Fibroblast of skin of abdomen (primary cell): ENCODE results near the gene YJEFN3.

ENCODE experiments used
- DNase-seq: peaks from one replicate; pipeline ENCODE4 v3.0.0-alpha.2; 2013

YJEFN3 gene

DNA sequence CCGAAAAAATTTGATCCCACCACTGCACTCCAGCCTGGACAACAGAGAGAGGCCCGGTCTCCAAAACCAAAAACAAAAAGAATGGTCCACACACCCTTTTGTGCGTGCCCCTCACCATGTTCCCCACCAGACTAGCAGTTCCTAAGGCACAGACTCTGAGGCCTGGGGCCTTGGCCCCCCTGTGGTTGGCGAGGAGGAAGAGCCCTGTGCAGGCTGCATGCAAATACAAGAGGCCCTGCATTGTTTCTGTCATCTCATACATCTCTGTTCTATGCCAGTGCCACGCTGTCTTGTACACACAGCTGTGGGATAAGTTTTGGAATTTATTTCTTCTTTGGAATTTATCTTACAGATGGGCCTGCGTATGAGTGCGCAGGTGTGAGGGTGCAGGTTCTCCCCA, 4.7 kb upstream of the YJEFN3 start:
- DNase-seq, result no peak

DNA sequence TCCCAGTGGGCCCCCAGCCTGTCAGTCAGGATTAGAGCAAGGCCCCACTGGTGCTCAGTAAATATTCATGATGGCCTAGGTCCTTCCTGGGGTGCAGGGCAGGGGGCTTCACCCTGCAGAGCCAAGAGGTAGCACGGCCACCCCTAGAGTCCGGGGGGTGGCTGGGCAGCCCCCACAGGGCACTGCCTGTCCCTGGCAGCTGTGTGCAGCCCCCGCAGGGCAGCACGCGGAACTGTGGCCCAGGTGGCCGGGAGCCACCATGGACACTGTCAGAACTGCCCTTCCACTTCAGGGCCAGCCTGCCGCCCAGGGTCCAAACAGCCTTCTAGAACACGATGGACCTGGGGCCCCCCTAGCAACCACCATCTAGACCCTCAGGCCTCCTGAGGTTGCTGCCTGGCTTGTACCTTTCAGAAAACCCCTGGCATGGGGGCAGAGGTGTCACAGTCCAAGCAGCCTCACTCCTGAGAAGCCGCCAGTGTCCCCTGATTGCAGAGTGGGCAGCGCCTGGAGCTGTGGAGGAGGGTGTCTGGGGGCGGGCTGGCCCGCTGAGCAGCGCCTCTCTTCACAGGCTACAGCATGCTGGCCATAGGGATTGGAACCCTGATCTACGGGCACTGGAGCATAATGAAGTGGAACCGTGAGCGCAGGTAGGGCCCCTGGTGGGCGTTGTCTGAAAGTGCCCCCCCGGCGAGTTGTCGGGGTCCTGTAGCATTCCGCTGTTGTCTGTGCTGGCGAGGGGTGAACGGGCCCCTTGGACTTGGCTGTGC, 2.9 kb upstream of the YJEFN3 start:
- DNase-seq, result no peak

DNA sequence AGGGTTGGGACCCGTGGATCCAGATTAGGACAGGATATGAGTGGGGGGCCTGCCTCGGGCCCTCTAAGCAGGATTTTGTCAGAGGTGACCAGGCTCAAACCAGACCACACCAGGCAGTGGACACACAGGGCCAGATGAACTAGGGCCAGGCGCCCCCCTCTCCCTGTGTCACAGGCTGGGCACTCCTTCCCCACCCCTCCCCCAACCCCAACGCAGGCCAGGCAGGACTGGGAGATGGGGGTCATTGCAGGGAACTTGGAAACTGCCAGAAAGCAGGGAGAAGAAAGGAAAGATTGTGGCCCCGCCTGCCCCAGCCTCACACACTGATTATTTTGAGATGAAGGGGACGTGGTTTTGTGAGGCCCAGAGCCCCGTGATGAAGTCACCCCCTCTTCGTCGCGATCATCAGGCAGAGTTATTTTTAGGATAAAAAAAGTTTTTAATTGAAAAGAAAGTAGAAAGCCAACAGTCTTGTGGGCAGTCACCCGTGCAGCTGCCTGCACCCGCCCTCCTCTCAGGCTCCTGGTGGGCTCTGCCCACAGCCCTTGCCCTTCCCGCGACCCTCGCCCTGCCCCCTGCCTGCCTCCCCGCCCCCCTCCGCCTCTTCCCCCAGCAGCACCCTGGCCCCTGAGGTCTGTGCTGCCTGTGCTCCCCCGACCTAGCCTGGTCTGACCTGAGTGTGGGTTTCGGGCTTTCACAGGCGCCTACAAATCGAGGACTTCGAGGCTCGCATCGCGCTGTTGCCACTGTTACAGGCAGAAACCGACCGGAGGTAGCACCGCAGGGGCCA, 1.9 kb upstream of the YJEFN3 start:
- no peak for DNase-seq

DNA sequence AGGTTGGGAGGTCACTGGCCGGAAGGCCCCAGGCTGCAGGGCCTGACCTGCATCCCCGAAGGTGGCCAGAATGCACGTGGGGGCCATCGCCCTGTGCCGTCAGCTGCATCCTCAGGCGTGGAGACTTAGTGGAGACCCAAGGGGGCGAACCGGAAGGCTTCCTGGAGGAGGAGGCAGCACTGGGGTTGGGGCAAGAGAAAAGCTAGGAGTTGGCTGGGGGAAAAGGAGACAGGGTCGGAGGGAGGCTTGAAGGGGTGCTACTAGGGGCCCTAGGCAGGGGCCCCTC, 1.4 kb upstream of the YJEFN3 start:
- no peak for DNase-seq

DNA sequence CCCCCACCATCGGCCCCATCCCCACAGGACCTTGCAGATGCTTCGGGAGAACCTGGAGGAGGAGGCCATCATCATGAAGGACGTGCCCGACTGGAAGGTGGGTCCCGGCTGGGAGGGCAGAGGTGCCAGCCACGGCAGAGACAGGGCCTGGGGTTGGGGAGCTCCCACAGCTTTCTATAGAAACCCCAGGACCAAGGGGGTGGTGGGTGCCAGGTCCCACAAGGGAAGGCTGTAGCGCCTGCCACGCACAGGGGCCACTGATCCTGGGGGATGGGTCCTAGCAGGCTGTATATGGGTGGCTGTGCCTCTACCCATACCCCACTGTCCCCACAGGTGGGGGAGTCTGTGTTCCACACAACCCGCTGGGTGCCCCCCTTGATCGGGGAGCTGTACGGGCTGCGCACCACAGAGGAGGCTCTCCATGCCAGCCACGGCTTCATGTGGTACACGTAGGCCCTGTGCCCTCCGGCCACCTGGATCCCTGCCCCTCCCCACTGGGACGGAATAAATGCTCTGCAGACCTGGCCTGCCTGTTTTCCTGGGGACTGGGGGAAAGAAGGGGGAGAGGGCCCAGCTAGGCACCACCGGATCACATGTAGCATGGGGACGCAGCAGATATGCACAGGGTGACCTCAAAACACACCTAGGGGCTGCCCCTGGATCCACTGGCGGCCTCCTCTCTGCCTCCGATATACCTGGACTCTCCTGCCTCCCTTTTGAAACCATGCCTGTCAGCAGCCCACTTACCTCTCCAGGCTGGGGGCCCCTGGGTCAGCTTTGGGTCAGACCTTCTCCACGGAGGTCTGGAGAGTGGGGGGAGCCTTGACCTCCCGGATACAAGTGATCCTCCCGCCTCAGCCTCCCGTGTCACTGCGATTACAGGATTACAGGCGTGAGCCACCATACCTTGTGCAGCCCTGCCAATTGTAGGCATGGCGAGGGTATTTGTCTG, 761 bp upstream of the YJEFN3 start:
- no peak for DNase-seq

DNA sequence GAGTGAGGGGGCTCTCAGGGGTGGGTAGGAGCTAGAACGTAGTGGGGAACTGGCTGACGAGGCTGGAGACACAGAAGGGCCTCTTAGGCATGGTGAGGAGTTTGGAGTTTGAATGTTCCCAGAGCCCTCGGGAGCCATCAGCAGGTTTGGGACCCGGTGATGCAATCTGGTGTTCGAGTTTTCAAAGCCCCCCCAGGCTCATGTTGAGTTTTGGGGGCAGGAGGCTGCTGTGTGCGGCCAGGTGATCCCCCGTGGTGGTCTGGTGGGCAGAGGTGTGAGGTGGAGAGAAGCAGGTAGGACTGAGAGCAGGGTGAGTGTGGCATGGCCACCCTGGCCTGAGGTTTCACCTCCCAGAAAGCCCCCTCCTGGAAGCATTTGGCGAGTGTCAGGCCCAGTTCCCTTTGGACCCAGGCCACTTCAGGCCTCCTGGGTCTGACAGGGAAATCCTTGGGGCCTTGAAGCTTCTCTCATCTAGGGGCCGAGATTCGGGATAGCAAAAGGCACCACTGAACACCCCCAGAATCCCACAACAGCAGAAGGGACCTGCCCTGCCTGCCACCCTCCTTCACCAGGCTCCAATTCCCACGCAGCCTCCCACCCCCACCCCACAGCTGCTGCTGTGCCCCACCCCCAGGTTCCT, 1.2 kb downstream of the YJEFN3 start:
- no peak for DNase-seq

DNA sequence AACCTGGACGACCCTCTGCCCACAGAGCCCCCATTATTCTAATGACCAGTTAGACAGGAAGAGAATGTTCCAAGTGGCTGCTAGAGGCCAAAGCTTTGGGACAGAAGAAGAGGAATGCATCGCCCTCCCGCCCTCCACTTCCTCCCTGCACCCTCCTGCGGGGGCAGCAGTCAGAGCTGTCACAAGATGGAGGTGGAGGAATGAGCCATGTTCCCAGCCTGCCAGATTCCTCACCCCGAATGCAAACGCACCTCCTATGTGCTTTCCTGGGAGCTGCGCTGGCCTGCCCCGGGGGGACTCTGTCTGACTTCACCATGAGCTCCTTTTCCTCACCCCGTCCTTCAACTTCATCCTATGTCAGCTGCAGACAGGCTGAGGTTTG, 1.7 kb downstream of the YJEFN3 start:
- DNase-seq, result no peak

DNA sequence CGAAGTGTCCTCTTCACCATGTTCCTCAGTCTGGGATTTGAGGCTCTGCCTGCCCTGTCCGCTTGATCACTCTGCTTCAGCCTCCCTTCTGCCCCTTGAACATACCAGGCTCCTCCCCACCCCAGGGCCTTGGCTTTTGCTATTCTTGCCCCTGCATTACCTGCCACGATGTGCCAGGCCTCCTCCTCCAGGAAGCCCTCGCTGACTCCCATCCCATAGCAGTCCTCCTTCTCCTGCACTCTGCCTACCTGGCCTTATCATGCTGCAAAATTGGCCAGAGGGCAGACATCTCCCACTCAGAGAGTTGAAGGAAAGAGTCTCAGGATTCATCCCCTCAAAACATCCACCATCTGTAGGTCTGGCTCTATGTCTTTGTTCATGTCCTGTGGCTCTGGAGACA, 2.2 kb downstream of the YJEFN3 start:
- DNase-seq, result no peak

DNA sequence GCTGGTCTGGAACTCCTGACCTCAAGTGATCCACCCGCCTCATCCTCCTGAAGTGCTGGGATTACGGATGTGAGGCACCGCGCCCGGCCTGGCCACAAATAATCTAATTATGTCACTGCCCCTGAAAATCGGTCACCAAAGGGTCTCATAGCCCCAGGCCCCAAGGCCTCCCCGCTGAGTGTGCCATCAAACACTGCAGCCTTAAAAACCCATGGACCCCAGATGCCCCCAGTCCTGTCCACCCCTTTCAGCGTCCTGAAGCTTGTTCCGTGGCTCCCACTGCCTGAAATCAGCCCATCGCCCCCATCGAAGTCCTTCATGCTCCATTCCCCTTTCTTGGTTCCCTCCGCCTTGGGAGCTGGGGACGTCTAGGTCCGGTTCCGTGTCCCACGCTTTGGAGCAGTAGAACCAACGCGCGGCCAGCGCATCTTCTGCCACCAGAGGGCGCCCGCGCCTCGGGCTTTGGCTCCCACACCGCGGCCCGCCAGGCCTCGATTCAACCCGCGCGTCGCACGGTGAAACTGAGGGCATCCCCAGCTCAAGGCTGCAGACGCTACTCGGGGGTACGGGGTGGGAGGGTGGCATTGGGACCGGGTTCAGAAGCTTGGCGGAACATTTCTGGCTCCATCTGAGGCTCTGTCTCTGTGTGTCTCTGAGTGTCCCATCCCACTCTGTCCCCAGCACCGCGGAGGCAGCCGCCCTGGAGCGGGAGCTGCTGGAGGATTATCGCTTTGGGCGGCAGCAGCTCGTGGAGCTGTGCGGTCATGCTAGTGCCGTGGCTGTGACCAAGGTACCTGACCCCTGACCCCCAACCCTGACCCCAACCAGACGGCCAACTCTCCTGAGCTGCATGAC, 3.5 kb downstream of the YJEFN3 start:
- DNase-seq, result peak; percentile 56

DNA sequence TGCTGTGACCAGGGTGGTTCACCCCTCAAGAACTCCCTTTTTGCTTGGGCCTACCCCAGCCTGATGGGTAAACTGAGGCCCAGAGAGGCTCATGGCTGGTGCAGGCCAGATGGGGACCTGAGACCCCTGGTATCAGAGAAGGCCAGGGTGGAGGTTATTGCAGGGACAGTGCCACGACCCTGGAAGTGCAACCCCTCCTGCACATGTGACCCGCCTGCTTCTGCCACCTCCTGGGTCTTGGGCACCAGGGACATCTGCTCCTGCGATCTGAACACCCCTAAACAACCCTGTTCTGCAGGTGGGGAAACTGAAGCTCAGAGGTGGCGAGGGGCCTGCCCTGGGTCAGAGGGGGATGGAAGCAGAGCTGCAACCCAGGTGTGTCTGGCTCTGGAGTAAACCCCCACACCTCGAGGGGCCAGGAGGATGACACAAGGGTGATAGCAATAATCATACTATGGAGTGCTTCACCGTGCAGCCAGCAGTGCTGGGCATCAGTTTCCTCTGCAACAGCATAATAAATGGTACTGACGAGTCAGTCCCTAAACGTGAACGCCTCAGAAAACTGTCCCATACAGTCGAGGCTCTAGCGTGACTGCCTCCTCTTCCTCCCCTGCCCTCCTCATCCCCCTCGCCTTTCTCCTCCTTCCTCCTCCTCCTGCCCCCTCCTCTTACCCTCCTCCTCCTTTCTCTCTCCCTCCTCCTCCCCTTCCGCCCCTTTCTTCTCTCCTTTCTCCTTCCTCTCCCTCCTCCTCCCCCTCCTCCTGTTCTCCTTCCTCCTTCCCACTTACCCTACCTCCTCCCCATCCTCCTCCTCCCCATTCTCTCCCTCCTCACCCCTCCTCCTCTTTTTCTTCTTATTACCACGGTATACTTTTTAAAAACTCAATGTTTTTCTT, 4.3 kb downstream of the YJEFN3 start:
- no peak for DNase-seq

DNA sequence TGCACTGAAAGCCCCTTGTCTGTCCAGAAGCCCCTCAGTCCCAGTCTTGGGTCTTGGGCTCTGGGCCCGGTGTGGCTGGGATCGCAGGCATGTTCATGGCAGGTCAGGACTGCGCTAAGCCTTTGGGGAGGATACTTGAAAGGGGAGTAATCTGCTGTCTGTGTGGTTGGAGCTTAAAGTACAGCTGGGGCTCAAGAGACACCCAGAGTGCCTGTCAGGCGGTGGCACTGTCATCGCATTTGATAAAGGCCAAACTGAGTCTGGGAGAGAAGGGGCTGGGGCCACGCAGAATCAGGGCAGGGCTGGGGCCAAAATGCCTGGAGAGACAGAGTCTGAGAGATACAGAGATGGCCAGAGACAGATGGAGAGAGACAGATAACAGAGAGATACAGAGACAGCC, 5.1 kb downstream of the YJEFN3 start:
- no peak for DNase-seq

DNA sequence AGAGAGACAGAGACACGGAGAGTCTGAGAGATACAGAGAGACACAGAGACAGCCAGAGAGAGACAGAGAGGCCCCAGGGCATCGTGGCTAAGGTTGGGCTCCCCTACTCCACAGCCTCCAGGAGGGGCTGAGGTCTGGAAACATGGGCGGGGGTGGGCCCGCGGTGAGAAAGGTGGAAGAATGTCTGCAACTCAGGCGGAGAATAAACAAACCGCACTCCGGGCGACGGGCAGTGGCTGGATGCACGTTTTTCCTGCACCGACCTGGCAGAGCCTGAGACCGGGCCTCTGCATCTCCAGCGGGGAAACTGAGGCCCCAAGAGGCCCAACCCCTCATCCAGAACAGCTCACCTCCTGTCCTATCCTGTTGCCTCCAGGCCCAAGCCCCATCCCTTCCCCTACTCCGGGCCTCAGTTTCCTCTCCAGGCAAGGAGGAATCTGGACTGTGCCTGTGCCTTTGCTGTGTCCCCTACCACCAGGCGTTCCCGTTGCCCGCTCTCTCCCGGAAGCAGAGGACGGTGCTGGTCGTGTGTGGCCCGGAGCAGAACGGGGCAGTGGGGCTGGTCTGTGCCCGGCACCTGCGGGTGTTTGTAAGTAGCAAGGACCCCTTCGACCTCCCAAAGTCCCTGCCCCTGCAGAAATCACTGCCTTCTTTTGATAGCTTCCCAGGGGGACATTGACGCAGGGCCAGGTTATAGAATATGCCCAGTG, 6.0 kb downstream of the YJEFN3 start:
- DNase-seq, result no peak

DNA sequence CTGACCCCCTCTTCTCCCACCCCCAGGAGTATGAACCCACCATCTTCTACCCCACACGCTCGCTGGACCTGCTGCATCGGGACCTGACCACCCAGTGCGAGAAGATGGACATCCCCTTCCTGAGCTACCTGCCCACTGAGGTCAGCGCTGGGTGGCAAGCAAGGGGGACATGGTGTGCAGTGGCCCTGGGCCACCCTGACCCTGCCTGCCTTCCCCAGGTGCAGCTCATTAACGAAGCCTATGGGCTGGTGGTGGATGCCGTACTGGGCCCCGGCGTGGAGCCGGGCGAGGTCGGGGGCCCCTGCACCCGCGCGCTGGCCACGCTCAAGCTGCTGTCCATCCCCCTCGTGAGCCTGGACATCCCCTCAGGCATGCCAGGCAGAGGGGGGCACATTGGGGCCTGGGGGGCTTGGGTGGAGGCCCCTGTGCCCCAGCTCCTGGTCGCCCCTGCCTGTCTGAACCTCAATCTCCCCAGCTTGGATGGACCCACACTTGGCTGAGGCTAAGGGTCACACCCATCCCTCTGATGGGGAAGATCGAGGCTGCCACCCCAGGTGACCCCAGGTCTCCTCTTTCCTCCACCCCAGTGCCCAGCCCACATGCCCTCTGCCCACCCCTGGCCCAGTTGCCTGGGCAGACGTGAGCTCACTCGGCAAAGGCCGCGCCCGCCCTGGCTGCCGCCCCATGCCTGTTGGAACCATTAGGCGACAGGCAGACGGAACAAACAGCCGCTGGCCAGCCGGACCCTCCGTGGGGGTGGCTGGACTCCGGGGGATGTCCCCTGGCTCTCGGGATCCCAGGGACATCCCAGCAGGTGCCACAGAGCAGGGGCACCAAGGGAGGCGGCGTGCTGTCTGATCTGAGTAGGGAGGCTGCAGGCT, 6.8 kb downstream of the YJEFN3 start:
- DNase-seq, result no peak

DNA sequence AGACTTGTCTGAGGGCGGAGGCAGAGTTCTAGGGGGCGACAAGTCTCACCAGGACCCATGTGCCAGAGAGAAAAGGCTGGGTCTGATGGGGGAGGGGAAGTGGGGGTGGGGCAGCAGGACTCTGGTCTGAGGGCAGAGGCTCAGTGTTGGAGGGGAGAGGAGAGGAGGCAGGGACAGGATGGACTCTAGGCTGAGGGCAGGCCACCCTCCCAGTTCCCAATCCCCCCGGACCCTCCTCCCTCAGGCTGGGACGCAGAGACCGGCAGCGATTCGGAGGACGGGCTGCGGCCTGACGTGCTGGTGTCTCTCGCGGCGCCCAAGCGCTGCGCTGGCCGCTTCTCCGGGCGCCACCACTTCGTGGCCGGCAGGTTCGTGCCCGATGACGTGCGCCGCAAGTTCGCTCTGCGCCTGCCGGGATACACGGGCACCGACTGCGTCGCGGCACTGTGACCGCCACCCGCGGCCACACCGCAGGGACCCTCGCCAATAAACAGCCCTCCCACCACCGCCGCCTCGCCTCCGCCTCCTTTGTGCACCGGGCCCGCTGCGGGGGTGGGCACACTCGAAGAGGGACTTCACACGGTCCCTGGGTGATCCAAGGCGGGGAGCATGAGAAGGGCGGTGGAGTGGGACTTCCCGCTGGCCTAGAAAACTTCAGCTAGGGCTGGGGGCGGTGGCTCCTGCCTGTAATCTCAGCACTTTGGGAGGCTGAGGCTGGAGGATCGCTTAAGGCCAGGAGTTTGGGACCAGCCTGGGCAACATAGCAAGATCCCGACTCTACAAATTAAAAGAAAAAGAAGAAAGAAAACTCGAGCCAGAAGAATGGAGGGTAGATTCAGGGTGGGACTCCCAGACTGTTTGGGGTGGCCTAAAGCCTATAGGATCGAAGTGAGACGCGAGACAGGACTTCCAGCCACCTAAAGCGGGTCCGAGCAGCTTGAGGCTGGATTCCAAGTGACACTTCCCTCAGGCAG, 8.7 kb downstream of the YJEFN3 start:
- DNase-seq, result no peak

DNA sequence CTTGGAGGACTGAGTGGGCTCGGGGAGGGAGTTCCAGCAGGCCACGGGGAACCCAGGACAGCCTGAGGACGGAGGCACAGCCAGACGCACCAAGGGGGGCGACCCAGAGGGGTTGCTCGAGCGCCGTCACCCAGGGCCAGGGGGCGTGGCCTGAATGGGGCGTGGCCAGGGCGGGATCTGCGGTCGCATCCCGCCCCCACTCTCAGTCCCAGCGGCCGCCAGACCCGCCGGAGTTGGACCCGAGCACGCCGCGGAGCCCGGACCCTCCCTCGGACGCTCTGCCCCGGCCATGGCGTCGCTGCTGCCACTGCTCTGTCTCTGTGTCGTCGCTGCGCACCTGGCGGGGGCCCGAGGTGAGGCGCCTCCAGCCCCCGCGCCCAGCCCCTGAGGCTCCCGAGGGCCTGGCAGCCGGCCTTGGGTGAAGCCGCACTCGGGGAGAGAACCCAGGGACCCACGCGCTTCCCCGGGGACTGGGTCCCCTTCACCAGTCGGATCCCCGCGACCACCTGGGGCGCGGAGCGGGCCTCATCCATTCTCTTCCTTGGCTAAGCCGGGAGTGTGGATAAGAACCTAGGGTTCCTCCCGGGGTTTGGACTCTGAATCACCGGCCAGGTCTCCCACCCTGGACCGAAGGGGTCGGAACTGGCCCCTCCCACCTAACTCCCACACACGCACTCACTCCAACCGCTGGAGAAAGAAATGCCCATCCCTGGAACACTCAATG, 9.5 kb downstream of the YJEFN3 start, which contains the start of gene CILP2:
Gene CILP2 (plus strand): TSS at position 205 of the 724 bp plus-strand sequence. CDS start 85 bp downstream, at position 290.
- DNase-seq, result no peak

DNA sequence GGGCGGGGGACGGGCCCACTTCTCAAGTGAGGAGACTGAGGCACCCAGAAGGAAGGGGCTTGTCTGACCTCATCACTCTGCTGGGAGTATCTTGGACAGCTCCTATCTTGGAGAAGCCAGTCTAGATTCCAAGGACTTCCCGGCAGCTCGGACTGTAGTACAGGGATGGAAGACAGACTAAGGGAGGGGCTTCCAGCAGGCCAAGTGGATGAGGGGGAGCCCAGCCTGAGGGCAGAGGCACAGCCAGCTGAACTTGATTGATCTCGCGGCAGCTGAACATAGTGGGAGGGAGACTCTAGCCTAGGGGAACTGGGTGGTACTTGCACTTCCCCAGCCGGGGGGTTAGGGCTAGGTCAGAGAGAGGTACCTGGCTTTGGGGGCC, 10.1 kb downstream of the YJEFN3 start:
- DNase-seq, result no peak

DNA sequence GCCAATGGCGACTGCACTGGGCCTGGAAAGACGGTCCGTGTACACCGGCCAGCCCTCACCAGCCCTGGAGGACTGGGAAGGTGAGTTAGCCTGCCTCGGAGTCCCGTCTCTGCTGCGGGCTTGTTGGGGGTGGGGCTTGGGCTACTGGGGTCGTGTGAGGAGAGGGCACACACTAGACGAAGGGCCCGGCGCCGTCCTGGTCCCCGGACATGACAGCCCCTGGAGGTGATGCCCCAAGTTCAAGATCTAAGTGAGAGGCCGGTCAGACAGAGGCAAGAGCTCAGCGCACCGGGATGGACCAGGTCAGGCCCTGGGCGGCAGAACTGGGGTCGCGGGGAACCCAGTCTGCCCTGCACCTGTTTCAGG, 11.0 kb downstream of the YJEFN3 start:
- no peak for DNase-seq
